ENCODE measurements around the gene YARS1.

DNA sequence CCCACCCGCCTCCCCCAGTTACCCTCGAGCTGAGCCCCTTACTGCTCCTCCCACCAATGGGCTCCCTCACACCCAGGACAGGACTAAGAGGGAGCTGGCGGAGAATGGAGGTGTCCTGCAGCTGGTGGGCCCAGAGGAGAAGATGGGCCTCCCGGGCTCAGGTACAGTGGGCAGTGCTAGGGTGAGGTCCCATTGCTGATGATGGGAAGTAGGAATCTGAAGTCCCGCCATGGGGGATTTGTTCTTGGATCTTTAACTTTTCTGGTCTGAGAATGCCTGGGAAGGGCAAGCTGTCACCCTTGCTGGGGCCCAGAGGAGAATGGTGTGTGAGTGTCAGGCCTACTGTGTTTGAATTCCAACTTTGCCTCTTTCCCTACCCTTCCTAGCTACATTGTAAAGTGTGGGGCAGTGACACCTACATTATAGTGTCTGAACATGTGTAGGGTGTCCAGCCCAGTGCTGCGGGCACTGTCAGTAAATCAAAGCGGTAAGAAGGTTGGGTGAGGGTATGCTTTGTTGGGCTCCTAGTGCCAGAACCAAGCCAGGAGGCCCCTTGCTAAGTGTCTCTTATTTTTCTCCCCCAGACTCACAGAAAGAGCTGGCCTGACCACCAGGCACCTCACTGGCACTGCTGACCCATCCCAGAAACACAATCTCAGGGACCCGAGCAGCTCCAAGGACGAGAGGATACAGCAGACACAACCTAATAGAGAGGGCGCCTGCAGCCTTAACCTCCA is 44.7 kb downstream of the YARS1 start:
- TF ChIP-seq SUZ12 (IDR thresholded peaks at IDR 0.05; ENCODE audit: extremely low read depth, insufficient read depth, insufficient read length) (no peak), ZNF274 (IDR thresholded peaks at IDR 0.05; ENCODE audit: low read depth, low read length) (no peak), YY1 (IDR thresholded peaks at IDR 0.05; ENCODE audit: insufficient read depth, insufficient read length) (no peak)
